HEK293 (cell line): ENCODE measurements around the gene CEP120.

Experiments used
- KLF1 ChIP-seq: fragments of 450-650 bp; formaldehyde crosslinking; IDR thresholded peaks from 2 replicates; pipeline ENCODE4 v1.5.1; 2016; ENCODE audit warnings: missing biosample characterization, missing genetic modification characterization
- ZNF24 ChIP-seq: fragments of 450-650 bp; formaldehyde crosslinking; IDR thresholded peaks from 2 replicates; pipeline ENCODE4 v1.5.1; 2016; ENCODE audit warnings: missing biosample characterization, missing genetic modification characterization
- ZNF548 ChIP-seq: fragments of 450-650 bp; formaldehyde crosslinking; IDR thresholded peaks from 2 replicates; pipeline ENCODE4 v1.5.1; 2016; ENCODE audit warnings: missing biosample characterization, missing genetic modification characterization
- ZNF792 ChIP-seq: fragments of 450-650 bp; formaldehyde crosslinking; IDR thresholded peaks from 2 replicates; pipeline ENCODE4 v1.5.1; 2016; ENCODE audit warnings: missing biosample characterization, missing genetic modification characterization
- TF ChIP-seq, protein P1 (sequence below): fragments of 450-650 bp; formaldehyde crosslinking; IDR thresholded peaks from 2 replicates; pipeline ENCODE4 v1.5.1; 2016; ENCODE audit warnings: missing biosample characterization, missing genetic modification characterization
- TF ChIP-seq, protein P2 (sequence below): fragments of 450-650 bp; formaldehyde crosslinking; IDR thresholded peaks from 2 replicates; pipeline ENCODE4 v1.5.1; 2016; ENCODE audit warnings: missing biosample characterization, missing genetic modification characterization

DNA sequence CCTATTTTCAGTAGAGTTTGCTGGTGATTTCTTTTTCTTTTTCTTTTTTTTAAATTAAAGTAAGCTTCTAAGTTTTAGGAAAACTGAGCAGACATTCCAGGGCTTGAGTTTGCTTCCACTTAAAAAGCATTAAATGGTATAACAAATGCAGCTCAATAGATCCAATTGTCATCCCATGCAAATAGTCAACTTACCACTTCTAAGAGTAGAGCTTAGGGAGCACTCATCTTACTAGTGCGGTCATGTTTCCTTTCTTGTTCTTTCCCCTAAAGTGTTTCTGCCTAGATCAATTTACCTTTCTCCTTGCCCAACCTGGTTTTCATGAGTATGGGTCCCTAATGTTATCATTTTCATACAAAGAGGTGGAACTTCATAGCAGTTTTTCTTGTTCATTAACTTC lies 13.0 kb upstream of the CEP120 start:
- TF ChIP-seq, protein P1, sequence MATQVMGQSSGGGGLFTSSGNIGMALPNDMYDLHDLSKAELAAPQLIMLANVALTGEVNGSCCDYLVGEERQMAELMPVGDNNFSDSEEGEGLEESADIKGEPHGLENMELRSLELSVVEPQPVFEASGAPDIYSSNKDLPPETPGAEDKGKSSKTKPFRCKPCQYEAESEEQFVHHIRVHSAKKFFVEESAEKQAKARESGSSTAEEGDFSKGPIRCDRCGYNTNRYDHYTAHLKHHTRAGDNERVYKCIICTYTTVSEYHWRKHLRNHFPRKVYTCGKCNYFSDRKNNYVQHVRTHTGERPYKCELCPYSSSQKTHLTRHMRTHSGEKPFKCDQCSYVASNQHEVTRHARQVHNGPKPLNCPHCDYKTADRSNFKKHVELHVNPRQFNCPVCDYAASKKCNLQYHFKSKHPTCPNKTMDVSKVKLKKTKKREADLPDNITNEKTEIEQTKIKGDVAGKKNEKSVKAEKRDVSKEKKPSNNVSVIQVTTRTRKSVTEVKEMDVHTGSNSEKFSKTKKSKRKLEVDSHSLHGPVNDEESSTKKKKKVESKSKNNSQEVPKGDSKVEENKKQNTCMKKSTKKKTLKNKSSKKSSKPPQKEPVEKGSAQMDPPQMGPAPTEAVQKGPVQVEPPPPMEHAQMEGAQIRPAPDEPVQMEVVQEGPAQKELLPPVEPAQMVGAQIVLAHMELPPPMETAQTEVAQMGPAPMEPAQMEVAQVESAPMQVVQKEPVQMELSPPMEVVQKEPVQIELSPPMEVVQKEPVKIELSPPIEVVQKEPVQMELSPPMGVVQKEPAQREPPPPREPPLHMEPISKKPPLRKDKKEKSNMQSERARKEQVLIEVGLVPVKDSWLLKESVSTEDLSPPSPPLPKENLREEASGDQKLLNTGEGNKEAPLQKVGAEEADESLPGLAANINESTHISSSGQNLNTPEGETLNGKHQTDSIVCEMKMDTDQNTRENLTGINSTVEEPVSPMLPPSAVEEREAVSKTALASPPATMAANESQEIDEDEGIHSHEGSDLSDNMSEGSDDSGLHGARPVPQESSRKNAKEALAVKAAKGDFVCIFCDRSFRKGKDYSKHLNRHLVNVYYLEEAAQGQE (tag by site-specific recombination): no peak
- TF ChIP-seq, protein P2, sequence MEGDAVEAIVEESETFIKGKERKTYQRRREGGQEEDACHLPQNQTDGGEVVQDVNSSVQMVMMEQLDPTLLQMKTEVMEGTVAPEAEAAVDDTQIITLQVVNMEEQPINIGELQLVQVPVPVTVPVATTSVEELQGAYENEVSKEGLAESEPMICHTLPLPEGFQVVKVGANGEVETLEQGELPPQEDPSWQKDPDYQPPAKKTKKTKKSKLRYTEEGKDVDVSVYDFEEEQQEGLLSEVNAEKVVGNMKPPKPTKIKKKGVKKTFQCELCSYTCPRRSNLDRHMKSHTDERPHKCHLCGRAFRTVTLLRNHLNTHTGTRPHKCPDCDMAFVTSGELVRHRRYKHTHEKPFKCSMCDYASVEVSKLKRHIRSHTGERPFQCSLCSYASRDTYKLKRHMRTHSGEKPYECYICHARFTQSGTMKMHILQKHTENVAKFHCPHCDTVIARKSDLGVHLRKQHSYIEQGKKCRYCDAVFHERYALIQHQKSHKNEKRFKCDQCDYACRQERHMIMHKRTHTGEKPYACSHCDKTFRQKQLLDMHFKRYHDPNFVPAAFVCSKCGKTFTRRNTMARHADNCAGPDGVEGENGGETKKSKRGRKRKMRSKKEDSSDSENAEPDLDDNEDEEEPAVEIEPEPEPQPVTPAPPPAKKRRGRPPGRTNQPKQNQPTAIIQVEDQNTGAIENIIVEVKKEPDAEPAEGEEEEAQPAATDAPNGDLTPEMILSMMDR (tag by site-specific recombination): no peak
- TF ChIP-seq KLF1 (tag by site-specific recombination): no peak
- TF ChIP-seq ZNF792 (tag by site-specific recombination): no peak
- TF ChIP-seq ZNF548 (tag by site-specific recombination): no peak
- TF ChIP-seq ZNF24: no peak
